ENCODE results near the gene AQP12A.

The AQP12A gene

DNA sequence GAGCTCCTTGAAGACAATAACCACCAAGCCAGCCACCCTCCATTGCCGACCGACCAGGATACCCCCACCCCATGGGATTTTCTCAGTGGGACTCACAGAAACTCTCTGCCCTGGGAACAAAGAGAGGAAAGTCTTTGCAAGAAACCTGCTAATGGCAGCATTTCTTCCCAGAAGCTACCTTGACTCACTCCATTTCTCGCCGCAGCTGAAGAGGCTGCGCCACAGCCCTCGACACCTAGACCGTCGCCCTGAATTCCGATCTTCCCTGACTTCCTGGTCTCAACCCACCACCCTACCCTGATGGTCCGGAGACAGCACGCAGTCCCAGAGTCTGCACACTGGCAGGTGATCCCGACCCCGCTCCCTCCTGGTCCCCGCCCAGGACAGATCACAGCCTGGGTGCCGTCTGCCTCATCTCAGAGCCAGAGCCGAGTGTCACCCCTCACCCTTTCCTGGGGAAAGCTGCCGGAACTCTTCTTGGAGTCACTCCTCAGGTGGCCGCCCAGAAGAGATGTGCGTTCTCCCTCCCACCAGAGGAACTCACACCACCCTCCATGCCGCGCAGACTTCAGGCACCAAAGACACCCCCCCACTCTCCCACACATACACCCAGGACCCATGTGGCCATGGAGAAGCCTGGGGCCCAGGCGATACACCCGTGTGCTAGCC is 24.6 kb downstream of the AQP12A start:
- Histone ChIP-seq H3K9me3 (ENCODE audit: control insufficient read depth in 5 of 5, low read length in 5 of 5) (no peaks in the 10 kb centered on the region), H3K36me3 (ENCODE audit: control insufficient read depth in 5 of 5, insufficient read depth in 5 of 5, low read length in 5 of 5) (no peaks in the 10 kb centered on the region), H3K9ac (ENCODE audit: low read length in 5 of 5) (no peak overlapping the region), H3K4me3 (ENCODE audit: low read depth in 1 of 5, low read length in 5 of 5) (no peak overlapping the region), H3K4me1 (ENCODE audit: control insufficient read depth in 5 of 5, insufficient read depth in 5 of 5, low read length in 5 of 5) (peaks cover 0 to 9% (median 0%) of the 10 kb centered on the region in 5 donors), H3K27me3 (ENCODE audit: control insufficient read depth in 5 of 5, insufficient read depth in 4 of 5, low read length in 5 of 5) (peaks cover 17 to 53% (median 36%) of the 10 kb centered on the region in 5 donors), H3K27ac (ENCODE audit: low read depth, low read length) (no peak overlapping the region)

- H3K9ac ChIP-seq (ENCODE audit: low read length in 5 of 5) = no peak overlapping the region
- peaks cover 20 to 54% (median 31%) of the 10 kb centered on the region in 5 donors for H3K27me3 ChIP-seq (ENCODE audit: control insufficient read depth in 5 of 5, insufficient read depth in 4 of 5, low read length in 5 of 5)
- H3K27ac ChIP-seq (ENCODE audit: low read depth, low read length) = no peak overlapping the region
- H3K4me3 ChIP-seq (ENCODE audit: low read depth in 1 of 5, low read length in 5 of 5) = no peak overlapping the region
- no peaks in the 10 kb centered on the region for H3K9me3 ChIP-seq (ENCODE audit: control insufficient read depth in 5 of 5, low read length in 5 of 5)
- peaks cover 0 to 10% (median 0%) of the 10 kb centered on the region in 5 donors for H3K4me1 ChIP-seq (ENCODE audit: control insufficient read depth in 5 of 5, insufficient read depth in 5 of 5, low read length in 5 of 5)
- no peaks in the 10 kb centered on the region for H3K36me3 ChIP-seq (ENCODE audit: control insufficient read depth in 5 of 5, insufficient read depth in 5 of 5, low read length in 5 of 5)
These were observed 25.5 kb downstream of the AQP12A start for GRCh38 chr2:240717181-240717641.

DNA sequence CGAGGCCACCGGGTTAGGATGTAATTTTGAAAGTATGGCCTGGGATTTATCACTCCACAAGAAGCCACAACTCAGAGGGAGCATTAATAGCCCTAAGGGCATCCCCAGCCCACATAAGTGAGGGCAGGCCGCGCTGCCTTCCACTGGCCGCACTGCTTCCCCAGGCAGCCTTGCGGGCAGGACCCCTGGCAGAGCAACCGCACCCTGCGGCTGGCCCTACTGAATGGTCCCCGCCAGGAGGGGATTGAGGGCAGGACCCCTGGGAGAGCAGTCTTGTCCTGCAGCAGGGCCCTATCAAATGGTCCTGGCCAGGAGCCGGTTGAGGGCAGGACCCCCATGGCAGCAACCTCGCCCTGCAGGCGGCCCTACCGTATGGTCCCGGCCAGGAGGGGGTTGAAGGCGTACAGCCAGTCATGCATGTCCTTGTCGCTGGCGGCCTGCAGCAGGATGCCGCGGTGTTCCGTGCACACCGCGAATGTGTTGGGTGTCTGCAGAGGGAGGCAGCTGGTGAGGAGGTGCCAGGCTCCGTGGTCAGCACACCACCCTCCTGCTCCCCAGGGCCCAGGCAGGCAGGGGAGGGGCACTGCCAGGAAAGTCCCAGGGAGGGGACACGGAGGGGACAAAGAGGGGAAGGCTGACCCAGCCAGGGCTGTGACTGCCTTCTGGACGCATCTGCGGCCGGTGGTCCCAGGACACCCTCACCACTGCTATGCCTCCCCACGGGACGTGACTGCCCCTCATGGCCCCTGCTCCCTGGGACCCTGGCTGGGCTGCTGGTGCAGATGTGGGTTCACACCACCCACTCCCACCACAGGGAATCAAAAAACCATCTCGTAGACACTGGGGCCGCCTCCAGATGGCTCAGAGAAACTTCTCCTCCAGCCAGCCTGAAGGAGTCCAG is 26.3 kb downstream of the AQP12A start:
- Histone ChIP-seq H3K36me3 (ENCODE audit: control insufficient read depth in 5 of 5, insufficient read depth in 5 of 5, low read length in 5 of 5) (no peaks in the 10 kb centered on the region), H3K27ac (ENCODE audit: low read depth, low read length) (no peak overlapping the region), H3K27me3 (ENCODE audit: control insufficient read depth in 5 of 5, insufficient read depth in 4 of 5, low read length in 5 of 5) (peaks cover 20 to 54% (median 31%) of the 10 kb centered on the region in 5 donors), H3K9me3 (ENCODE audit: control insufficient read depth in 5 of 5, low read length in 5 of 5) (no peaks in the 10 kb centered on the region), H3K4me1 (ENCODE audit: control insufficient read depth in 5 of 5, insufficient read depth in 5 of 5, low read length in 5 of 5) (peaks cover 0 to 10% (median 0%) of the 10 kb centered on the region in 5 donors), H3K4me3 (ENCODE audit: low read depth in 1 of 5, low read length in 5 of 5) (no peak overlapping the region), H3K9ac (ENCODE audit: low read length in 5 of 5) (no peak overlapping the region)

DNA sequence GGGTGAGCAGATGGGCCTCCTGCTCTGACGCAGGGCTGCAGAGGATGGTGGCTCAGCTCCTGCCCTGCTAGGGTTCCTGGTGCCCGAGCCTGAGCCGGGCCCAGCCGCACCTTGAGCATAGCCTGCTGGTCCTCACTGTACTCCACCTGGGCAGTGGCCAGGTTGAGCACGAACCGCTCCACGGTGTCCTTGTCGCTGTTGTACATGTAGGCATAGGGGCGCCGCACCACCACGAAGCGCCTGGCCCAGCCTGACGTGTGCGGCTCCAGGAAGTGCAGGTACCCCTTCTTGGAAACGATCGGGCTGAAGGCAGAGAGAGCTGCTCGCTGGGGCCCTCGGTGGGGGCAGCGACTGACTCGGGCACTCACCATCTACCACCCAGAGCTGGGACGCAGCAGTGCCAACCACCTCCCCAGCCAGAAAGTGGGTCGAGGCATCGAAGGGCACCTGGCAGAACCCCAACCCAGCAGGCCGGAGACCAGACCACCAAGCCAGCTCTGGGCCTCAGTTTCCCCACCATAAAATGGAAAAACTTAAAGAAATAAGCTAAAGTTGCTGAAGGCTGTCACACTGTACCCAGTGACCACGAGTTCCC is 27.3 kb downstream of the AQP12A start:
- peaks cover 18 to 51% (median 24%) of the 10 kb centered on the region in 5 donors for H3K27me3 ChIP-seq (ENCODE audit: control insufficient read depth in 5 of 5, insufficient read depth in 4 of 5, low read length in 5 of 5)
- H3K4me1 ChIP-seq (ENCODE audit: control insufficient read depth in 5 of 5, insufficient read depth in 5 of 5, low read length in 5 of 5) = peaks cover 0 to 4% (median 0%) of the 10 kb centered on the region in 5 donors
- no peak overlapping the region for H3K27ac ChIP-seq (ENCODE audit: low read depth, low read length)
- no peak overlapping the region for H3K9ac ChIP-seq (ENCODE audit: low read length in 5 of 5)
- no peaks in the 10 kb centered on the region for H3K36me3 ChIP-seq (ENCODE audit: control insufficient read depth in 5 of 5, insufficient read depth in 5 of 5, low read length in 5 of 5)
- H3K9me3 ChIP-seq (ENCODE audit: control insufficient read depth in 5 of 5, low read length in 5 of 5) = no peaks in the 10 kb centered on the region
- H3K4me3 ChIP-seq (ENCODE audit: low read depth in 1 of 5, low read length in 5 of 5) = no peak overlapping the region

DNA sequence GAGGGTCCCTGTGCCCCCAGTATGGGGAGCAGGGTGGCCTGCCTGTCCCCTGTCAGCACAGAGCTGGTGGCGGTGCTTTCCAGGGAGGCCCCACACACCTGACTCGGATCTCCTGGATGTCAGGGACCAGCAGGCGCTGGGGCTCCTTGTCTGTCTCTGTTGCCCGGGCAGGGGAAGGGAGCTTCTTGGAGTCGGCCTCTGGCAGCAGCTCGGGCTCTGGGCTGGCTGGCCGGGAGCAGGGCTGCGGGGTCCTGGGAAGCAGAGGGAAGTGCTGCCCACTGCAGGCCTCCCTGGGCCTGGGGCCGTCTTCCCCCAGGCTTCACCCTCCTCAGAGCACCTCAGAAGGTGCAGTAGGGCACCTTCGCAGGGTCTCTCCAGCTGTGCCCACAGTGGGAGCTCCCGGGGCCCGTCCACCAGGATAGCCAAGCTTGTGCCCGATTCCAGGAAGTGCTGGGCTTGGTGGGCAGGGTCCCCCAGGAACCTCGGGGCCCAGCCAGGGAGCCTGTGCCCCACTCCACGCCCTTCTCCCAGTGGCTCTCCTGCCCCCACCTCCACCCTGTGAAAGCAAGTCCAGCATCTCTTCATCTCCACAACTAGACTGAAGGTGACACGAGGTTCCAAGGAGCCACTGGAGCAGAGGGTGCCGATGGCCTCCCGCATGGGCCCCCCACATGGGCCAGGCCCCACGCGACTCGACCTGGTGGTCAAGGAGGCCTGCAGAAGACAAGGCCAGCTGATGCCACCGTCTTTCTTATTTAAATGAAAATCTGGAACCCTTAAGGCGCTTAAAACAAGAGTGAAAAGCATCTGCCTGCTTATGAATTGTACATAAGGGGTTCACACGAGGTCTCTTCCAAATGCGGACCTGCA is 28.2 kb downstream of the AQP12A start:
- Histone ChIP-seq H3K9me3 (ENCODE audit: control insufficient read depth in 5 of 5, low read length in 5 of 5) (no peaks in the 10 kb centered on the region), H3K9ac (ENCODE audit: low read length in 5 of 5) (no peak overlapping the region), H3K27ac (ENCODE audit: low read depth, low read length) (no peak overlapping the region), H3K4me1 (ENCODE audit: control insufficient read depth in 5 of 5, insufficient read depth in 5 of 5, low read length in 5 of 5) (peaks cover 0 to 4% (median 0%) of the 10 kb centered on the region in 5 donors), H3K27me3 (ENCODE audit: control insufficient read depth in 5 of 5, insufficient read depth in 4 of 5, low read length in 5 of 5) (peaks cover 9 to 44% (median 18%) of the 10 kb centered on the region in 5 donors), H3K36me3 (ENCODE audit: control insufficient read depth in 5 of 5, insufficient read depth in 5 of 5, low read length in 5 of 5) (no peaks in the 10 kb centered on the region), H3K4me3 (ENCODE audit: low read depth in 1 of 5, low read length in 5 of 5) (no peak overlapping the region)

DNA sequence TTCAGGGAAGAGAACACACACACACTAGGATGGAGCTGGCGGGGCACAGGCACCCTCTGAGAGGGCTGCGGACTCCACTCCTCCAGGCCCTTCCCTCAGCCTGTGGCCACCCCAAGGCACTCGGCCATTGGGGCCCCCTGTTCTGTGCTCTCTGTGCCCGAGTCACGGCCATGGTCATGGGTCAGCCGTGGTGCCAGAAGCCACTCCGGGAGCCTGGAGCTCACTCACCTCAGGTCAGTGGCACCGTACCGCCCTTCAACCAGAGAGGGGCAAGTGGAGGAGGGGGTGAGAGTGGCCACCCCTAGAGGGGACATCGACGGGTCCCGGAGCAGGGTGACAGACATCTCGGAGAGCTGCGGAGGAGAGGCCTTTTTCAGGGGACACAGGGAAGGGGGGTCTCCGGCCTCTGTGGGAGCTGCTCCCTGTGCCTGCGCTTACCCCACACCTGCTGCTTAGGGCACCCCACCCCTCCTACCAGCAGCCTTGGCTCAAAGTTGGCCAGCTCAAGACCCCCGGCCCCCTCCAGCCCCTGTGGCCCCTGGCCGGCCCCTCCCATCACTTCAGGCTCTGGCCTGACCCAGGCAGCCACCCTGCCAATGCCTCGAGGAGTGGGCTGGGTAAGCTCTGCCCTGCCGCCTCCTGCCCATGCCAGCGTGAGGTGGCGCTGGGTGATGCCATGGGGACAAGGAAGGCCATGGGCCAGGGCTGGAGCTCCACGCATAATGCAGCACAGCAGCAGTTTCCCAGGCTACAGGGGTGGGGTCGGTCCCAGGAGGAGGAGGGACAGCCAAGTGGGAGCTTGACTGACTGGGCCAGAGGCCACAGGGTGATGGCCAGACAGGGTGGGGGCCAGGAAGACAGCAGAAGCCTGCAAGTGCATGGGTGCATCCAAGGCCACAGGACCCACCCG is 29.3 kb downstream of the AQP12A start:
- Histone ChIP-seq H3K27ac (ENCODE audit: low read depth, low read length) (no peak overlapping the region), H3K9me3 (ENCODE audit: control insufficient read depth in 5 of 5, low read length in 5 of 5) (peaks cover 0 to under 1% (median 0%) of the 10 kb centered on the region in 5 donors), H3K4me3 (ENCODE audit: low read depth in 1 of 5, low read length in 5 of 5) (no peak overlapping the region), H3K4me1 (ENCODE audit: control insufficient read depth in 5 of 5, insufficient read depth in 5 of 5, low read length in 5 of 5) (peaks cover 0 to 4% (median 0%) of the 10 kb centered on the region in 5 donors), H3K36me3 (ENCODE audit: control insufficient read depth in 5 of 5, insufficient read depth in 5 of 5, low read length in 5 of 5) (no peaks in the 10 kb centered on the region), H3K9ac (ENCODE audit: low read length in 5 of 5) (no peak overlapping the region), H3K27me3 (ENCODE audit: control insufficient read depth in 5 of 5, insufficient read depth in 4 of 5, low read length in 5 of 5) (peaks cover 8 to 35% (median 13%) of the 10 kb centered on the region in 5 donors)

- peaks cover 3 to 27% (median 13%) of the 10 kb centered on the region in 5 donors for H3K27me3 ChIP-seq (ENCODE audit: control insufficient read depth in 5 of 5, insufficient read depth in 4 of 5, low read length in 5 of 5)
- no peaks in the 10 kb centered on the region for H3K36me3 ChIP-seq (ENCODE audit: control insufficient read depth in 5 of 5, insufficient read depth in 5 of 5, low read length in 5 of 5)
- H3K9me3 ChIP-seq (ENCODE audit: control insufficient read depth in 5 of 5, low read length in 5 of 5) = peaks cover 0 to 2% (median 0%) of the 10 kb centered on the region in 5 donors
- no peak overlapping the region for H3K4me3 ChIP-seq (ENCODE audit: low read depth in 1 of 5, low read length in 5 of 5)
- H3K4me1 ChIP-seq (ENCODE audit: control insufficient read depth in 5 of 5, insufficient read depth in 5 of 5, low read length in 5 of 5) = peaks cover 0 to 4% (median 0%) of the 10 kb centered on the region in 5 donors
- no peak overlapping the region for H3K27ac ChIP-seq (ENCODE audit: low read depth, low read length)
- no peak overlapping the region for H3K9ac ChIP-seq (ENCODE audit: low read length in 5 of 5)
These were observed 30.0 kb downstream of the AQP12A start for GRCh38 chr2:240721596-240722180.

DNA sequence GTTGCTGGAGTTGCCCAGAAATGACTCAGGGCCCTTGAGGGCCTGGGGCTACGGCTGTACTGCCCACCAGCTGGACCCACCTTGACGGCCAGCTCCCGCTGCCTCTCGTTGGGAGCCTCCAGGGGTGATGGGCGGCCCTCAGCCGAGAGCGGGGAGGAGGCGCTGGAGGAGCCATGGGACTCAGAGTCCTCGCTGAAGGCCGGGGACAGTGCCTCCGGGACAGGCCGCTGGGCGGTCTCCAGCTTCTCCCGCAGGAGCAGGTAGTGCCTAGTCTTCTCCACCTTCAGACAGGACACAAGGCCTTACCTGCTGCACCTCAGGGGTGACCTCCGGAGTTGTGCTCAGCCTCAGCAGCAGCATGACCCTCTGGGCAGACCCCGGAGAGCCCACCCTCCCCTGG is 30.7 kb downstream of the AQP12A start:
- peaks cover 0 to 4% (median 0%) of the 10 kb centered on the region in 5 donors for H3K4me1 ChIP-seq (ENCODE audit: control insufficient read depth in 5 of 5, insufficient read depth in 5 of 5, low read length in 5 of 5)
- H3K27ac ChIP-seq (ENCODE audit: low read depth, low read length) = no peak overlapping the region
- peaks cover 0 to 2% (median 0%) of the 10 kb centered on the region in 5 donors for H3K9me3 ChIP-seq (ENCODE audit: control insufficient read depth in 5 of 5, low read length in 5 of 5)
- H3K4me3 ChIP-seq (ENCODE audit: low read depth in 1 of 5, low read length in 5 of 5) = no peak overlapping the region
- no peaks in the 10 kb centered on the region for H3K36me3 ChIP-seq (ENCODE audit: control insufficient read depth in 5 of 5, insufficient read depth in 5 of 5, low read length in 5 of 5)
- peaks cover 3 to 23% (median 11%) of the 10 kb centered on the region in 5 donors for H3K27me3 ChIP-seq (ENCODE audit: control insufficient read depth in 5 of 5, insufficient read depth in 4 of 5, low read length in 5 of 5)
- H3K9ac ChIP-seq (ENCODE audit: low read length in 5 of 5) = no peak overlapping the region
